NCI-H187 treated with DMSO at 0.1 percent for 48 hours (cell line): ENCODE results near the gene TP63.

Experiments
- DNase-seq: peaks from one replicate; lab custom pipeline; 2025; lab: John Stamatoyannopoulos, UW

TP63 gene

GRCh38 chr3:189868061-189868460 lies 236.9 kb downstream of the TP63 start:
- no peak for DNase-seq

- DNase-seq, result no peak
Measured at GRCh38 chr3:189869165-189869564, 238.0 kb downstream of the TP63 start.

DNA sequence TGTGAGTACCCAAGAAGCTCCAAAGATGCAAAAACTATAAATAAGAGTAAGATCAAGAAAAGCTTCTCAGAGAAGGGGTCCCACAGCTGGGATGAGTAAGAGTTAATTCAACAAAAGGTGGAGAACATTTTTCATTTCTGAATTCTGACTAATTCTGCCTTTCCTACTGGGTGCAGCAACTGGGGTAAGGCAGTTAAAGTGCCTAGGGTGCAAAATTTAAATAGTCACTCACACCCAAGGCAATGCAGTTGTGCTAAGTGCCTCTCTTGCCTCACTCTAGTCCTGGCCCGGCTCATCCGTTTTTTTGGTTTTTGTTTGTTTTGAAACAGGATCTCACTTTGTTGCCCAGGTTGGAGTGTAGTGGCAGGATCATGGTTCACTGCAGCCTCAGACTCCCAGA lies 240.2 kb downstream of the TP63 start:
- no peak for DNase-seq

GRCh38 chr3:189883113-189883753 lies 252.0 kb downstream of the TP63 start:
- DNase-seq, result no peak

DNA sequence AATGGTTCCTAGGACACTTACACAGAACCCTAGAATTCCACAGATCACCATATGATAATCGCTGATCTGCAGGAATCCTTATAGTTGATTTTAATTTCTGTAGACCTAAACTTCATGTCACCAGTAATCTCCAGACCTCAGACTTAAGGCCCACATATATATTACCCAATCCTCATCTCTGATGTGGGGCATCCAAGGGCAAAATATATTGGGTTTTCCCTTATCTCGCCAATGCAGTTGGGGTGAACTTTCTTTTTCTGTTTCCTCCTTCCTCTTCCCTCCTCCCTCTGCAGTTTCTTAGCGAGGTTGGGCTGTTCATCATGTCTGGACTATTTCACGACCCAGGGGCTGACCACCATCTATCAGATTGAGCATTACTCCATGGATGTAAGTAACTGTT lies 259.3 kb downstream of the TP63 start:
- no peak for DNase-seq

DNA sequence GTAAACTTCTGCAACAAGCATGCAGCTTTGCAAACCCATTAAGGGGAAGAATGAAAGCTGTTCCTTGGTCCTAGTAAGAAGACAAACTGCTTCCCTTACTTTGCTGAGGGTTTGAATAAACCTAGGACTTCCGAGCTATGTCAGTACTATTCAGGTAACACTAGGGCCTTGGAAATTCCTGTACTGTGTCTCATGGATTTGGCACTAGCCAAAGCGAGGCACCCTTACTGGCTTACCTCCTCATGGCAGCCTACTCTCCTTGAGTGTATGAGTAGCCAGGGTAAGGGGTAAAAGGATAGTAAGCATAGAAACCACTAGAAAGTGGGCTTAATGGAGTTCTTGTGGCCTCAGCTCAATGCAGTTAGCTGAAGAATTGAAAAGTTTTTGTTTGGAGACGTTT lies 265.3 kb downstream of the TP63 start:
- no peak for DNase-seq

DNA sequence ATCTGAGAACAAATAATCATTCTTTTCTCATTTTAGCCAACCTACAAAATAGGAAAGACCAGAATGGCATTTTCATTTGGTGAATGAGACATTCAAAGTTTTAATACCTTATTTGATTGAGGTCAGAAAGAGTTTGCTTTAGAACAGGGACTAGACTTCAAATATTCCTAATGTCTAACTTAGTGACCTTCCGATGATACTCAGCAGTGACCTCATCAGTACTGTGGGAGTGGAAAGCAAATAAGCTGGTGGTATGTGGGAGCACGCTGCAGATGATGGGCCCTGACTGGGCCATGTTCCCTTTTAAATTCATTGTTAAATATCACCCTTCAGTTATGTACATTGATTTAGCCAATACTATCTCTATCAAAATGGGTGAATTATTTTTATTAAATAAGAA lies 266.2 kb downstream of the TP63 start:
- no peak for DNase-seq

GRCh38 chr3:189898559-189899153 lies 267.5 kb downstream of the TP63 start:
- DNase-seq, result no peak

GRCh38 chr3:189899186-189899585 lies 268.0 kb downstream of the TP63 start:
- no peak for DNase-seq

DNA sequence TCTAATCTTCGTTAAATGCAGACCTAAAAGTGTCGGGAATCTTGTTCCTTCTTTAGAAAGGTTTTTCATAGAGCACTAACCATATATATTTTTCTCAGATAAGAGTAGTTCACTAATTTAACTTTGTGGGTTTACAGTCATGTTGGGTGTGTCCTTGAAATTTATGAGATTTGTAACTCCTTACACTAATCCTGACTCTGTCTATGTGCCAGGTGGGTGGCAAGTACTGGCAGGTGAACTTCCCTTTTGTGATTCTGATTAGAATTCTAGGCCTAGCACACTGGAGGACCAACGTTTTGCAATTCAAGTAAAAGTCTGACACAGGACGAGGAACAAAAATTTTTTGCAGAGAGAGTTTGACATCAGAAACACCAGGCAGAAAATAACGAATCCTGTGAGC lies 269.4 kb downstream of the TP63 start:
- DNase-seq, result no peak

DNA sequence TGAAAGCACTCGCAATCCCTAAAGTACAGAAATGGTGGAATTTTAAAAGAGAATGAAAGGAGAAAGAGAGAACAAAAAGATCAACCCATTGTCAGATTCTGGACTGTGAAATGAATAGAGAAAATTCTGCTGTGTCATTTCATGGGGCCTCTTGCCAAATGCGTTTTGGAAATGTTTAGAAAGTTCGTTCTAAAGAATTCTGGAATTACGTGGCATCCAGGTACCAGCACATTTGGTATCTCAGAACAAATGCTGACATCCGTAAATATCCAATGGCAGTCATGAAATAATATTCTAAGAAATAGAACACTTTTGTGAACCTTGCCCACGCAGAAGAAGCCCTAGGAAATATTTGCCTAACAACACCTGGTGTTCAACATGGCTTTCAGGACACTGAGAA lies 270.3 kb downstream of the TP63 start:
- no peak for DNase-seq

DNA sequence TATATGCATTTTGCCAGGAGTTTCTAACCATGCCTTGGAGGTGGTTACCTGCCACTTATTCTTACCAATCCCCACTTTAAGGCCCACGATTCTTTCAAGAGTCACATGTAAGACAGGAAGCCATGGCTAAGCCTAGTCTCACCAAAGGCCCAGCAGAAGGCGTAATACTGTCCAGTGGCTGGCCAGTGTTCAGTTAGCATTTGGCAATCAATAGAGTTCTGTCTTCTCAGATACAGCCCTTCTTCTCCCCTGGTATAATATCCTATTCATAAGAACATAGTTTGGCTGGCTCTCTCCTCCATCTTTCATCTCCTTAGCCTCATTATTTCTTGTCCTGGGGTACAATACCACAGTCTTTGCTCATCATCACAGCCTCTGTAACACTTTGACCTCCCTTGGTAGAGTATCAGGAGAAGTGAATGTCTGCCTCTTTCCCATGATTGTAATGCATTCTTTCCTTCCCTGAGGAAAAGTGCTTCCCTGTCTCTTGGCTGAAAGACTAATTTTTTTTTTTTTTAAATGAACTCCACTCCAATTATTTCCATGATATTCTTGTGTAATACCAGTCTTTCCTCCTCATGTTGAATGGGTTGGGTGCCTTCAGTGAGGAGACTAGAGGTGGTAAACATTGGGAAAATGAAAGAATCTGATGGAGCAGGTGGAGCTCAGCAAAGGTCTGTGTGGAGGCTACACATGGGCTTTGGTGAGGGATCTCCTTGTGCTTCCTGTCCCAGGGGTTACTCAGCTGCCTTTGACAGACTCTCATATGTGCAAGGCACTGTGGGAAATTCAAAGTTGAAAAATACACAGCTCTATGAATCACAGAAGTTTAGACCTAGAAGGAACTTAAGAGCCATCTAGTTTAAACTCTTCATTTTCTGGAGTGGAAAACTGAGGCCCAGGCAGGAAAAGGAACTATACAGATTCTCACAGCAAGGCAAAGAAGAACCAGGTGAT lies 271.3 kb downstream of the TP63 start:
- no peak for DNase-seq

DNA sequence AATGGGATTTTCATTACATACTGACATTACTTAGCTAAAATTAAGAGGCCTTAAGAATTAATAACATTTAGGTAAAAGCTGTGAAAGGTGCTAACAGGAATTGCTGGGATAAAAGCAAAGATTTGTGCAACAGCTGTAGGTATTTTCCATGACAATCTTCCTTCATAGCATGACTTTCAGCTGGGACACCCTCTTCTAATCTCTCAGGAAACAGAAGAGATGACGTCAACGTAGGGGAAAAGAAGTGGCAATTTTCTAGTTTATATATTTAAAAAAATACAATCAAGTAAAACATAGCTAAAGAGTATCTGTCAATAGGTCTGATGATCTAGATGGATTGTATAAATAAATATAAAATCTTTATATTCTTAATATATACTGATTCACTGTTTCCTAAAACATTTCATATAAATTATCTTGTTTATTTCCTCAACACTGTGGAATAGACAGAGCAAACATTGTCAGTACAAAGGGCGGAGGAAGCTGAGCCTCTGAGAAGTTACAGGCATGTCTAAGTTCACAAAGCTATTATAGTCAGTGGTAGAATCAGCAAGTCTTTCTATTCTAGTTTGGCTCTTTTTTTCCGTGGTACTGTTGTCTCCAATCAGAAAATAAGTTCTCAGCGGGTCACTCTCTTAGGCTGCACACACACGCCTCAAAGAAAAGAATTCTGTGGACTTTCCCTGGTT lies 272.5 kb downstream of the TP63 start:
- DNase-seq, result no peak

DNA sequence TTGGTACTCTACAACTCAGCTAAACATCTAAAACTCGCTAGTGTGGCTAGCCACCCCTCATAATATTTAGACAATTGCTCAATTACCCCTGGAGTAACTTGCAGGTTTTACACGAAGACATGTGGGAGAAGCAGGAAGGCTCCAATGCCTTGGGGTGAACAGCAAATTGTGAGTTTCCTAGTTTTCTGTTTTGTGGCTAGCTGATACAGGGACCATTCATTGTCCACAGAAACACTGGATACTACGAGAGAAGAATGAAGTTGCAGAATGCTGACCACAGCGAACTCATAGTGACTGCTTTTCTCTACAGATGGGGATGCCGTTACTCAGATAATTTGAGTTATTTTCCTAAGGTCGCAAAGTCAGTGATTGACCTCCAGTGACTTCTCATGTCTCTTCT lies 276.6 kb downstream of the TP63 start:
- no peak for DNase-seq

DNA sequence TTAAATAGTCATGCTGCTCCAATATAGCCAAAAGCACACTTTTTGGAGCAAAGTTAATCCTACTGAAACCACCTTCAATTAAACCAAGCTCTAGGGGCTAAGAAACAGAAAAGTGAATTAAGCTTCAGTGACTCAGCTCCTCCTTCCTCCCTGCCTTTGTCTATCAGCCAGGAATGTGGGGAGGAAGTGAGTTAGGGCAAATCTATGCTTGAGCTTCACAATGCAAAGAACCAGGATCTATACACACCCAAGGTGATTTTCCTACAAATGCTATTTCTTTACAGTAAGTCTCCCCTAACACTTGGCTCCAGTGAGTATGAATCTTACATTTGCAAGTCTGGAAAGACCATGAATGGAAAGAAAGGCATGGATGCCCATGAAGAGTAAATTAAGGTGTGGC lies 277.5 kb downstream of the TP63 start:
- no peak for DNase-seq

- no peak for DNase-seq
Measured at GRCh38 chr3:189909139-189909538, 277.9 kb downstream of the TP63 start.

DNA sequence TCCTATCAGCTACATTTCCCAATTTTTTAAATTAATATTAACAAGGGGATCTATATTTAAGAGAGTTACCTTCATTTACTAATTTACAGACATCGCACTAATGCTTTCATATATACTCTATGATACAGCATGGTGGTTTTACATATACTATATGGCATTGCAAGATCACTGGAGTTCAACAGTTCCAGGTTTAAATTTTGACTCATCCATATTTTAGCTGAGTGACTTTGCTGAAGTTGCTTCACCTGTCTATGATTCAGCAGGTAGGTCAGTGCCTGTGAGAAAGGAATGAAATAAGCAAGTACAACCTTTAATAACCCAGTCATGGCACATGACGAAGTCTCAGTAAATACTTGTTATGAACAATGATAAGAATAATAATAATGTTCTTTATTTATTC lies 278.4 kb downstream of the TP63 start:
- DNase-seq, result no peak

- no peak for DNase-seq
Measured at GRCh38 chr3:189911001-189911400, 279.8 kb downstream of the TP63 start.

DNA sequence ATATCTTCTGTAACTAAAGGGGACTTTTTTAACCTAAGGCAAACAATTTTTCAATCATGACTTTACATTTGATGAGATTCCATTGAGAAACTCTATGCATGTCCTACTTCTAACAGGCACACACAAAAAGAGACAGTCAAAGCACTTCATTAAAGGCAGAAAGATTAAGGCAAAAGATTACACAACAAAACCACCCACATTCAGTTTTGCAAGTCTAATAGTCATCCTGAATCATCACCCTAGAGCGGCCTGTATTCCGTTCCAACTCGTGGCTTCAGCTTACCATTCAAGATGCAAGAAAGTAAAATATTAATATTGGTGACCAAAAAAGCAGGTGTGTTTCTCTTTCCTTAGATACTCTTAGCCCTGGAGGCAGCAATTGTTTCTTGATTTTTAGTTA lies 283.6 kb downstream of the TP63 start:
- no peak for DNase-seq

GRCh38 chr3:189921770-189922169 lies 290.6 kb downstream of the TP63 start:
- no peak for DNase-seq

DNA sequence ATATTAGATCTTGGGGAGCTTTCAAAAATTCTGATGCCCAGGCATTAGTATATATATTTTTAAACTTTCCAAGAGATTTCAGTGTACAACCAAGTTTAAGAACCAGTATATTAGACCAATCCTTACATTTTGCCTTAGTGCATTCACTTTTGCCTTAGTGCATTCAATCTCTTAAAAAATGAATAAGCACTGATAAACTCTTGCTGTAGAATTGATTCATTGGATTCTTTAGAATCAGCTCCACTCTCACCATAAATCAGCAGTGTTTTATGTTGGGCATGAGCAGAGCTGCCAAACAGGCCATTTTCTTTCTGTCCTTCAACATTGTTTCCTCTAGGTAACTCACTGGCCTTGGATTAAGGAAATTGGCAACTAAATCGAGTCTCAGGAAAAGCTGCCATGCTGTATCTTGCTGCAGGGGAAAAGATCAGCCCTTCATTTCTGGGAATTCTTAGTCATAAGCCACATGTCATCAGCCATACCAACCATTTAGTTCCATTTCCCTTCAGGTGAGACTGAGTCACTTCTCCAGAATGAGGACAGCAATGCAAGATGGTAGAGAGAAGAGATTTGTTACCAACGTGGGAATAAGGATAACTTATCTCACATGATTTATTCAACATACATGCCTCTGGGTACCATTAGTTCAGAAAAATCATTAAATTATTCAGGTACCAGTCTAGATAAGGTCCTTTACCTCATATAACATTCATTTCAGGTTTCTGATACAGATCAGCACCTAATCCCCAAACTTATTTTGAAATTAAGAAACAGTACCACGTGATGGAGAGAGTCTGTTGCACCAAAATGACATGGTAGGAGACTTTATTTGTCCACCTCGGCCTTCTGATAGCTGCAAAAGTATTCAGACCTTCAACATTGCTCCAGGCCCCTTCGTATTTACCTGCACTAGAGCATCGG lies 297.0 kb downstream of the TP63 start:
- DNase-seq, result no peak
